Stimulated activated CD4-positive, alpha-beta T cell treated with anti-CD3 and anti-CD28 coated beads, Interleukin-4, amount 100 ng/mL, for 24 hours (primary cell): ENCODE results near the gene MYO6.
A peak's percentile ranks its signal among the peaks of the same experiment; 100 is the strongest.

Experiments
- DNase-seq: peaks from one replicate; pipeline ENCODE4 v3.0.0-alpha.2; 2020

Gene MYO6

DNA sequence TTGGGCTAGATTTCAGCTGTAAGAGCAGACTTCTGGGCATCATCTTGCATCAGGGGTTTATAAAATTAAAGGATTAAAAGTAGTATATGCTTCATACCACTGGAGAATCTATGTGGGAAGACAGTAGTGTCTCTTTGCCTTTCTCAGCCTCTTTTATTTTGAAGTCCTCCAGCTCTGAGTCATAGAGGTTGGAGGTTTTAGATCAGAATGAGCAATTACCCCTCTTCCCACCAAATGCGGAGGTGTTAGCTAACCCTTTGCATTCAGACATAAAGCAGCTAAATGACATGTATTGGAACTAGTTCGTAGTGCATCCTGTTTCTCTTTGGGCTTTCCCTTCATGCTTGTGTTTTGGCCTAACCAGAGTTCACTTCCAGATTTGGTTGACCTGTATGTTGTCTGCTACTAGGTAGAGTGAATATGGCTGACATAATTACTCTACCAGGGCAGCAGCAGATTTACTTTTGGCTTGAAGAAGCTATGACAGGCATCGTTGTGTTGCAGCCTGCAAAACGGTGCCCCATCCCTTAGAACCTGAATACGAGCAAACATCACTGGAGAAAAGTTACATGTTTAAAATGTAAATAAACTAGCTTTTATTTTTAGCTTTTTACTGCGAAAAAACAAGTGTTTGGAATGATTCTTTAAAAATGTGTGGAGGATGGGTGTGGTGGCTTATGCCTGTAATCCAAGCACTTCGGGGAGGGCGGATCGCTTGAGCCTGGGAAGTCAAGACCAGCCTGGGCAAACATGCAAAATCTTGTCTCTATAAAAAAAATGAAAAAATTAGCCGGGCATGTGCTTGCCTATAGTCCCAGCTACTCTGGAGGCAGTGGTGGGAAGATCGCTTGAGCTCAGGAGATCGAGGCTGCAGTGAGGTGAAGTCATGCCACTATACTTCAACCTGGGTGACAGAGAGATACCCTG, 82.2 kb downstream of the MYO6 start:
- peak; percentile 44 for DNase-seq

GRCh38 chr6:75834447-75834846, 85.4 kb downstream of the MYO6 start:
- DNase-seq, result no peak

GRCh38 chr6:75842191-75842590, 93.2 kb downstream of the MYO6 start:
- DNase-seq, result no peak

GRCh38 chr6:75842732-75843131, 93.7 kb downstream of the MYO6 start:
- no peak for DNase-seq

- DNase-seq, result no peak
Measured at GRCh38 chr6:75843396-75843795, 94.4 kb downstream of the MYO6 start.

GRCh38 chr6:75848274-75848673, 99.2 kb downstream of the MYO6 start:
- no peak for DNase-seq

GRCh38 chr6:75849329-75850025, 100.4 kb downstream of the MYO6 start:
- DNase-seq, result no peak

- no peak for DNase-seq
Measured at GRCh38 chr6:75850026-75850833, 101.2 kb downstream of the MYO6 start.

GRCh38 chr6:75852721-75853120, 103.7 kb downstream of the MYO6 start:
- no peak for DNase-seq

GRCh38 chr6:75853806-75854205, 104.8 kb downstream of the MYO6 start:
- DNase-seq, result no peak

GRCh38 chr6:75855052-75855451, 106.0 kb downstream of the MYO6 start:
- peak; percentile 4 for DNase-seq

- DNase-seq, result no peak
Measured at GRCh38 chr6:75856902-75857301, 107.9 kb downstream of the MYO6 start.

GRCh38 chr6:75863001-75863400, 114.0 kb downstream of the MYO6 start:
- no peak for DNase-seq

- no peak for DNase-seq
Measured at GRCh38 chr6:75863784-75864183, 114.7 kb downstream of the MYO6 start.

GRCh38 chr6:75864446-75864845, 115.4 kb downstream of the MYO6 start:
- DNase-seq, result no peak

- DNase-seq, result no peak
Measured at GRCh38 chr6:75870389-75870788, 121.3 kb downstream of the MYO6 start.

DNA sequence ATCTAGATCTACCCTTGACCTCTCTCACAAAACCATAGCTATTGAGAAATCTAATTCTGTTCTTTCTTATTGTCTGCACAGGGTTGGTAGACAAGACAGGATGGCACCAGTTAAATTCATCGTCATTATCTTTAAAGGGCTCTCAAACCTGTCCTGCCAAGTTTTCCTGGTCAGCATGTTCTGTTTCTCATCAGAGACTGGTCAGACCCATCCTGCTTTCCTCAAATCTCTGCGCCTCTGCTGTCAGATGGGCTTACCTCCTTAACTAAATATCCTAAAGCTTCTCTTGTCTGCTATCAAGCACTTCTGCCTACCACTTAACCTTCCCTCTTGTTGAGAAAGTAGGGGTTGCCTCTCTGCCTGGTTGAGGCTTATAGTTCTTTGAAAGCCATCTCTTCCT, 125.2 kb downstream of the MYO6 start:
- no peak for DNase-seq

DNA sequence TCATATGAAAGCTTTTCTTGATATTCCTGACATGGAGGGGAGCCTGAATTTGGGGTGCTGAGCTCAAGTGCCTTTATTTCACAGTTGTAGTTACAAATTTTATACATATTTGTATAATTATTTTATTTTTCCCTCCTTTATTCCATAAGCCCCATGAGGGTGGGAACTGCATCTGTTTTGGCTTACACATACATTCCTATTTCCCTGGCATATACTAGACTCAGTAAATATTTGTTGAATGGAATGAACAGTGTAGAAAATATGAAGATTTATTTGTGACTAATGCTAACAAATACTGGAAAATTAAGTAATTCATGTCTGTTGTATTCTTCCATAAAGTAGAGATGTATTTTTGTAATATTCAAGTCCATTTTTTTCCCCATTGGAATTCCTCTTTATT, 127.1 kb downstream of the MYO6 start:
- no peak for DNase-seq

DNA sequence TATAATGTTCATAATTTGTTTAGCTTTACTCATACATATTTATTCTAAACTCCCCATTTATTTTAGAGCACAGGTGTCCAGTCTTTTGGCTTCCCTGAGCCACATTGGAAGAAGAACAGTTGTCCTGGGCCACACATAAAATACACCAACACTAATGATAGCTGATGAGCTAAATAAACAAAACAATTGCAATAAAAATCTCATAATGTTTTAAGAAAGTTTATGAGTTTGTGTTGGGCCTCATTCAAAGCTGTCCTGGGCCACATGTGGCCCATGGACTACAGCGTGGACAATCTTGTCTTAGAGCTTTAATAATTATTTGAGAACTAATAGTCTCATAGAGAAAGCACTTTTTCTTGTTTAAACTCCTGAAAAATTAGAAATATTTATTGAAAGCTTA, 131.3 kb downstream of the MYO6 start:
- DNase-seq, result no peak

DNA sequence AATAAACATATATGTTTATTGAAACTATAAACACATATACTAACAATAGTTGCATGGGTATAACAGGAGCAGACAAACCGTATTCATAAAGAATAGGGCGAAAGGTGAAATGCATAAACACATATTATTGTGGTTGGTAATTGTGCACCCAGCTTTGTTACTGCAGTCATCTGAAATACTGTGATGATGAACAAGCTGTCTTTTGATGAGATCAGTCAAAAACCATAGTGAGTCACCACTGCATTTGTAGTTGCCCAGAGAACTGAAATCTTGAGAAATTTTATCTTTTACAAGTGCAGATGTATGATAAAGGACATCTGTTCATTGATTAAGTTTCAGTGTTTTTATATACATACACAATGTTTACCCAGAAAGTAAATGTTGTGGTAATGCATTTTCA, 133.7 kb downstream of the MYO6 start:
- DNase-seq, result no peak

DNA sequence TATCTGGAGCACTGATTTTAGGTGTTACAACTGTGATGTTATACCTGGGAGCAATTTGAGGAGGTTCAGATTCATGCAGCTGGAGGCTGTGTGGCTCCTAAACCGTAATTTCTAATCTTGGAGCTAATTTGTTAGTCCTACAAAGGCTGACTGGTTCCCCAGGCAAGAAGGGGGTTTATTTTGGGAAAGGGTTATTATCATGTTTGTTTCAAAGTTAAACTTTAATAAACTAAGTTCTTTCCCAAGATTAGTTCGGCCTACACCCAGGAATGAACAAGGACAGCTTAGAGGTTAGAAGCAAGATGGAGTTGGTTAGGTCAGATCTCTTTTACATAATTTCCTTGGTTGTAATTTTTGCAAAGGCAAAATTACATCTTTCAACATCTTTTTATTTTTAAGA, 135.8 kb downstream of the MYO6 start:
- DNase-seq, result no peak

- DNase-seq, result no peak
Measured at GRCh38 chr6:75892384-75892783, 143.3 kb downstream of the MYO6 start.

GRCh38 chr6:75893058-75893775, 144.2 kb downstream of the MYO6 start:
- no peak for DNase-seq
